ENCODE results near the gene VPS51. TPM values are rescaled to one million over a fixed set of nuclear protein-coding genes. Genes with fewer than 3 reads are reported as not detected.
A peak's percentile ranks its signal among the peaks of the same experiment; 100 is the strongest.

Gene VPS51
- total RNA-seq, 1 experiment from 2014 or later = 123 TPM

DNA sequence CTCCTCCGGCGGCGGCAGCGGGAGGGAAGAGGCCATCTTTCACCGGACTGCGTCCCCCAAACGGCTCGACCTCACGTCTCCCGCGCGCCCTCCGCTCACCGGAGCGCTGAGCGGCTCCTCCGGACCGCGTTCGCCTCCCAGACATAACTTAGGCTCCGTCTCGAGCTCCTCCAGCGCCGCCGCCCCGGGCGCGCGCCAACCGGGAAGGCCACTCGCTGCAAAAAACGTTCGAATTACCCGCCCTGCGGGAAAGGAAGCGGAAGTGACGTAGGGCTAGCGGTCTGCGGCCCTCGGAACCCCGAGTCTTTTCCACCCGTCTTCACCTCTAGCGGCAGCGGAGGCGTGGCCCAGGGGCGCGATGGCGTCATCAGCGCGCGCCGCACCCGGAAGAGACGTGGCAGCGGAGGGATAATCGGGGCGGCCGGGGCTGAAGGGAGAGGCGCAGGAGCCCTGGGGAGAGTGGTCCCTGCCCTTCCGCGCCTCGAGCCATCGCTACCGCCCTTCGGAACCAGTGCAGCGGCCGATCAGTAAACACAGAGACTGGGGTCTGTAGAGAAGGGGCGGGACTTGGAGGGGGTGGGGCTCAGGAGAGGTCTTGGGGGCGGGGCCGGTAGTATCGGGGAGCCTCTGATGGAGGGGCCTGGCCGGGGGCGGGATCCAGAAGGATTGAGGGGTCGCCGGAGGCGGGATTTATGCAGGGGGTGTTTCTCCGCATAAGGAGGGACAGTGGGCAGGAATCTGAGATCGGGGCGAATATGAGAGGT is 12.0 kb upstream of the VPS51 start, which contains the start of the genes CDCA5 and ZFPL1 (continued):
- TF ChIP-seq IRF2 (CRISPR knock-in tag; IDR thresholded peaks at IDR 0.05; ENCODE audit: borderline replicate concordance, low read depth) (no peak; the same call in 1 of the 2 replicates), SOX15 (CRISPR knock-in tag; IDR thresholded peaks at IDR 0.05) (no peak), ELF4 (CRISPR knock-in tag; IDR thresholded peaks at IDR 0.05; ENCODE audit: low read depth) (no peak), ZNF121 (CRISPR knock-in tag; IDR thresholded peaks at IDR 0.05) (no peak), HMGA2 (CRISPR knock-in tag; IDR thresholded peaks at IDR 0.05) (no peak), TEAD1 (CRISPR knock-in tag; IDR thresholded peaks at IDR 0.05) (peak; percentile 89), MXD4 (CRISPR knock-in tag; IDR thresholded peaks at IDR 0.05; ENCODE audit: borderline replicate concordance) (no peak), RELA (CRISPR knock-in tag; IDR thresholded peaks at IDR 0.05; ENCODE audit: borderline replicate concordance) (0 out of 2 replicates have a peak, but pooled peaks have one; percentile 5), NFE2L1 (CRISPR knock-in tag; IDR thresholded peaks at IDR 0.05) (peak; percentile 89; the same call in 1 of the 2 replicates), TP53 (CRISPR knock-in tag; IDR thresholded peaks at IDR 0.05) (no peak), MYBL2 (CRISPR knock-in tag; IDR thresholded peaks at IDR 0.05) (peak; percentile 94), TCF7 (CRISPR knock-in tag; IDR thresholded peaks at IDR 0.05; ENCODE audit: low read depth) (peak; percentile 68; the same call in 1 of the 2 replicates), ATF1 (CRISPR knock-in tag; IDR thresholded peaks at IDR 0.05) (peak; percentile 80; the same call in 1 of the 2 replicates), FOXP1 (CRISPR knock-in tag; IDR thresholded peaks at IDR 0.05; ENCODE audit: borderline replicate concordance) (peak; percentile 93)
- TF ChIP-seq, protein P1, sequence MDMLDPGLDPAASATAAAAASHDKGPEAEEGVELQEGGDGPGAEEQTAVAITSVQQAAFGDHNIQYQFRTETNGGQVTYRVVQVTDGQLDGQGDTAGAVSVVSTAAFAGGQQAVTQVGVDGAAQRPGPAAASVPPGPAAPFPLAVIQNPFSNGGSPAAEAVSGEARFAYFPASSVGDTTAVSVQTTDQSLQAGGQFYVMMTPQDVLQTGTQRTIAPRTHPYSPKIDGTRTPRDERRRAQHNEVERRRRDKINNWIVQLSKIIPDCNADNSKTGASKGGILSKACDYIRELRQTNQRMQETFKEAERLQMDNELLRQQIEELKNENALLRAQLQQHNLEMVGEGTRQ (CRISPR knock-in tag; IDR thresholded peaks at IDR 0.05) = 0 out of 2 replicates have a peak, but pooled peaks have one; percentile 27
- TF ChIP-seq, protein P2, sequence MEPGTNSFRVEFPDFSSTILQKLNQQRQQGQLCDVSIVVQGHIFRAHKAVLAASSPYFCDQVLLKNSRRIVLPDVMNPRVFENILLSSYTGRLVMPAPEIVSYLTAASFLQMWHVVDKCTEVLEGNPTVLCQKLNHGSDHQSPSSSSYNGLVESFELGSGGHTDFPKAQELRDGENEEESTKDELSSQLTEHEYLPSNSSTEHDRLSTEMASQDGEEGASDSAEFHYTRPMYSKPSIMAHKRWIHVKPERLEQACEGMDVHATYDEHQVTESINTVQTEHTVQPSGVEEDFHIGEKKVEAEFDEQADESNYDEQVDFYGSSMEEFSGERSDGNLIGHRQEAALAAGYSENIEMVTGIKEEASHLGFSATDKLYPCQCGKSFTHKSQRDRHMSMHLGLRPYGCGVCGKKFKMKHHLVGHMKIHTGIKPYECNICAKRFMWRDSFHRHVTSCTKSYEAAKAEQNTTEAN (CRISPR knock-in tag; IDR thresholded peaks at IDR 0.05) = no peak
- TF ChIP-seq, protein P3, sequence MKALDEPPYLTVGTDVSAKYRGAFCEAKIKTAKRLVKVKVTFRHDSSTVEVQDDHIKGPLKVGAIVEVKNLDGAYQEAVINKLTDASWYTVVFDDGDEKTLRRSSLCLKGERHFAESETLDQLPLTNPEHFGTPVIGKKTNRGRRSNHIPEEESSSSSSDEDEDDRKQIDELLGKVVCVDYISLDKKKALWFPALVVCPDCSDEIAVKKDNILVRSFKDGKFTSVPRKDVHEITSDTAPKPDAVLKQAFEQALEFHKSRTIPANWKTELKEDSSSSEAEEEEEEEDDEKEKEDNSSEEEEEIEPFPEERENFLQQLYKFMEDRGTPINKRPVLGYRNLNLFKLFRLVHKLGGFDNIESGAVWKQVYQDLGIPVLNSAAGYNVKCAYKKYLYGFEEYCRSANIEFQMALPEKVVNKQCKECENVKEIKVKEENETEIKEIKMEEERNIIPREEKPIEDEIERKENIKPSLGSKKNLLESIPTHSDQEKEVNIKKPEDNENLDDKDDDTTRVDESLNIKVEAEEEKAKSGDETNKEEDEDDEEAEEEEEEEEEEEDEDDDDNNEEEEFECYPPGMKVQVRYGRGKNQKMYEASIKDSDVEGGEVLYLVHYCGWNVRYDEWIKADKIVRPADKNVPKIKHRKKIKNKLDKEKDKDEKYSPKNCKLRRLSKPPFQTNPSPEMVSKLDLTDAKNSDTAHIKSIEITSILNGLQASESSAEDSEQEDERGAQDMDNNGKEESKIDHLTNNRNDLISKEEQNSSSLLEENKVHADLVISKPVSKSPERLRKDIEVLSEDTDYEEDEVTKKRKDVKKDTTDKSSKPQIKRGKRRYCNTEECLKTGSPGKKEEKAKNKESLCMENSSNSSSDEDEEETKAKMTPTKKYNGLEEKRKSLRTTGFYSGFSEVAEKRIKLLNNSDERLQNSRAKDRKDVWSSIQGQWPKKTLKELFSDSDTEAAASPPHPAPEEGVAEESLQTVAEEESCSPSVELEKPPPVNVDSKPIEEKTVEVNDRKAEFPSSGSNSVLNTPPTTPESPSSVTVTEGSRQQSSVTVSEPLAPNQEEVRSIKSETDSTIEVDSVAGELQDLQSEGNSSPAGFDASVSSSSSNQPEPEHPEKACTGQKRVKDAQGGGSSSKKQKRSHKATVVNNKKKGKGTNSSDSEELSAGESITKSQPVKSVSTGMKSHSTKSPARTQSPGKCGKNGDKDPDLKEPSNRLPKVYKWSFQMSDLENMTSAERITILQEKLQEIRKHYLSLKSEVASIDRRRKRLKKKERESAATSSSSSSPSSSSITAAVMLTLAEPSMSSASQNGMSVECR (CRISPR knock-in tag; IDR thresholded peaks at IDR 0.05; ENCODE audit: borderline replicate concordance) = peak; percentile 94
- TF ChIP-seq, protein P4, sequence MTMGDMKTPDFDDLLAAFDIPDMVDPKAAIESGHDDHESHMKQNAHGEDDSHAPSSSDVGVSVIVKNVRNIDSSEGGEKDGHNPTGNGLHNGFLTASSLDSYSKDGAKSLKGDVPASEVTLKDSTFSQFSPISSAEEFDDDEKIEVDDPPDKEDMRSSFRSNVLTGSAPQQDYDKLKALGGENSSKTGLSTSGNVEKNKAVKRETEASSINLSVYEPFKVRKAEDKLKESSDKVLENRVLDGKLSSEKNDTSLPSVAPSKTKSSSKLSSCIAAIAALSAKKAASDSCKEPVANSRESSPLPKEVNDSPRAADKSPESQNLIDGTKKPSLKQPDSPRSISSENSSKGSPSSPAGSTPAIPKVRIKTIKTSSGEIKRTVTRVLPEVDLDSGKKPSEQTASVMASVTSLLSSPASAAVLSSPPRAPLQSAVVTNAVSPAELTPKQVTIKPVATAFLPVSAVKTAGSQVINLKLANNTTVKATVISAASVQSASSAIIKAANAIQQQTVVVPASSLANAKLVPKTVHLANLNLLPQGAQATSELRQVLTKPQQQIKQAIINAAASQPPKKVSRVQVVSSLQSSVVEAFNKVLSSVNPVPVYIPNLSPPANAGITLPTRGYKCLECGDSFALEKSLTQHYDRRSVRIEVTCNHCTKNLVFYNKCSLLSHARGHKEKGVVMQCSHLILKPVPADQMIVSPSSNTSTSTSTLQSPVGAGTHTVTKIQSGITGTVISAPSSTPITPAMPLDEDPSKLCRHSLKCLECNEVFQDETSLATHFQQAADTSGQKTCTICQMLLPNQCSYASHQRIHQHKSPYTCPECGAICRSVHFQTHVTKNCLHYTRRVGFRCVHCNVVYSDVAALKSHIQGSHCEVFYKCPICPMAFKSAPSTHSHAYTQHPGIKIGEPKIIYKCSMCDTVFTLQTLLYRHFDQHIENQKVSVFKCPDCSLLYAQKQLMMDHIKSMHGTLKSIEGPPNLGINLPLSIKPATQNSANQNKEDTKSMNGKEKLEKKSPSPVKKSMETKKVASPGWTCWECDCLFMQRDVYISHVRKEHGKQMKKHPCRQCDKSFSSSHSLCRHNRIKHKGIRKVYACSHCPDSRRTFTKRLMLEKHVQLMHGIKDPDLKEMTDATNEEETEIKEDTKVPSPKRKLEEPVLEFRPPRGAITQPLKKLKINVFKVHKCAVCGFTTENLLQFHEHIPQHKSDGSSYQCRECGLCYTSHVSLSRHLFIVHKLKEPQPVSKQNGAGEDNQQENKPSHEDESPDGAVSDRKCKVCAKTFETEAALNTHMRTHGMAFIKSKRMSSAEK (CRISPR knock-in tag; IDR thresholded peaks at IDR 0.05; ENCODE audit: borderline replicate concordance) = no peak
- TF ChIP-seq, protein P5, sequence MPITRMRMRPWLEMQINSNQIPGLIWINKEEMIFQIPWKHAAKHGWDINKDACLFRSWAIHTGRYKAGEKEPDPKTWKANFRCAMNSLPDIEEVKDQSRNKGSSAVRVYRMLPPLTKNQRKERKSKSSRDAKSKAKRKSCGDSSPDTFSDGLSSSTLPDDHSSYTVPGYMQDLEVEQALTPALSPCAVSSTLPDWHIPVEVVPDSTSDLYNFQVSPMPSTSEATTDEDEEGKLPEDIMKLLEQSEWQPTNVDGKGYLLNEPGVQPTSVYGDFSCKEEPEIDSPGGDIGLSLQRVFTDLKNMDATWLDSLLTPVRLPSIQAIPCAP (CRISPR knock-in tag; IDR thresholded peaks at IDR 0.05) = no peak
- TF ChIP-seq, protein P6, sequence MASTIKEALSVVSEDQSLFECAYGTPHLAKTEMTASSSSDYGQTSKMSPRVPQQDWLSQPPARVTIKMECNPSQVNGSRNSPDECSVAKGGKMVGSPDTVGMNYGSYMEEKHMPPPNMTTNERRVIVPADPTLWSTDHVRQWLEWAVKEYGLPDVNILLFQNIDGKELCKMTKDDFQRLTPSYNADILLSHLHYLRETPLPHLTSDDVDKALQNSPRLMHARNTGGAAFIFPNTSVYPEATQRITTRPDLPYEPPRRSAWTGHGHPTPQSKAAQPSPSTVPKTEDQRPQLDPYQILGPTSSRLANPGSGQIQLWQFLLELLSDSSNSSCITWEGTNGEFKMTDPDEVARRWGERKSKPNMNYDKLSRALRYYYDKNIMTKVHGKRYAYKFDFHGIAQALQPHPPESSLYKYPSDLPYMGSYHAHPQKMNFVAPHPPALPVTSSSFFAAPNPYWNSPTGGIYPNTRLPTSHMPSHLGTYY (CRISPR knock-in tag; IDR thresholded peaks at IDR 0.05) = no peak
- TF ChIP-seq, protein P7, sequence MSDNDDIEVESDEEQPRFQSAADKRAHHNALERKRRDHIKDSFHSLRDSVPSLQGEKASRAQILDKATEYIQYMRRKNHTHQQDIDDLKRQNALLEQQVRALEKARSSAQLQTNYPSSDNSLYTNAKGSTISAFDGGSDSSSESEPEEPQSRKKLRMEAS (CRISPR knock-in tag; IDR thresholded peaks at IDR 0.05) = peak; percentile 93
- TF ChIP-seq, protein P8, sequence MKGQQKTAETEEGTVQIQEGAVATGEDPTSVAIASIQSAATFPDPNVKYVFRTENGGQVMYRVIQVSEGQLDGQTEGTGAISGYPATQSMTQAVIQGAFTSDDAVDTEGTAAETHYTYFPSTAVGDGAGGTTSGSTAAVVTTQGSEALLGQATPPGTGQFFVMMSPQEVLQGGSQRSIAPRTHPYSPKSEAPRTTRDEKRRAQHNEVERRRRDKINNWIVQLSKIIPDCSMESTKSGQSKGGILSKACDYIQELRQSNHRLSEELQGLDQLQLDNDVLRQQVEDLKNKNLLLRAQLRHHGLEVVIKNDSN (CRISPR knock-in tag; IDR thresholded peaks at IDR 0.05) = peak; percentile 57
- TF ChIP-seq, protein P9, sequence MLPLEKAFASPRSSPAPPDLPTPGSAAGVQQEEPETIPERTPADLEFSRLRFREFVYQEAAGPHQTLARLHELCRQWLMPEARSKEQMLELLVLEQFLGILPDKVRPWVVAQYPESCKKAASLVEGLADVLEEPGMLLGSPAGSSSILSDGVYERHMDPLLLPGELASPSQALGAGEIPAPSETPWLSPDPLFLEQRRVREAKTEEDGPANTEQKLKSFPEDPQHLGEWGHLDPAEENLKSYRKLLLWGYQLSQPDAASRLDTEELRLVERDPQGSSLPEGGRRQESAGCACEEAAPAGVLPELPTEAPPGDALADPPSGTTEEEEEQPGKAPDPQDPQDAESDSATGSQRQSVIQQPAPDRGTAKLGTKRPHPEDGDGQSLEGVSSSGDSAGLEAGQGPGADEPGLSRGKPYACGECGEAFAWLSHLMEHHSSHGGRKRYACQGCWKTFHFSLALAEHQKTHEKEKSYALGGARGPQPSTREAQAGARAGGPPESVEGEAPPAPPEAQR (CRISPR knock-in tag; IDR thresholded peaks at IDR 0.05) = no peak
